Measurements from ENCODE around the gene CYP27A1.

- TF ChIP-seq CTCF (conservative IDR thresholded peaks at IDR 0.05; ENCODE audit: low read depth, low read length) (no peak), EZH2 (IDR thresholded peaks at IDR 0.05; ENCODE audit: borderline replicate concordance, low read depth, low read length, poor library complexity, severe bottlenecking) (no peak)
These were observed 29.4 kb downstream of the CYP27A1 start for GRCh38 chr2:218811382-218811781.

All from A673 (cell line).